GM21576 (cell line): ENCODE measurements around the gene MEP1B.

ENCODE experiments used
- ATAC-seq: cut with Tn5 transposase; IDR thresholded peaks from one replicate; pipeline ENCODE4 v1.9.1; 2021; ENCODE audit warnings: mild to moderate bottlenecking, moderate library complexity; ENCODE audit not compliant: unreplicated experiment

The MEP1B gene

DNA sequence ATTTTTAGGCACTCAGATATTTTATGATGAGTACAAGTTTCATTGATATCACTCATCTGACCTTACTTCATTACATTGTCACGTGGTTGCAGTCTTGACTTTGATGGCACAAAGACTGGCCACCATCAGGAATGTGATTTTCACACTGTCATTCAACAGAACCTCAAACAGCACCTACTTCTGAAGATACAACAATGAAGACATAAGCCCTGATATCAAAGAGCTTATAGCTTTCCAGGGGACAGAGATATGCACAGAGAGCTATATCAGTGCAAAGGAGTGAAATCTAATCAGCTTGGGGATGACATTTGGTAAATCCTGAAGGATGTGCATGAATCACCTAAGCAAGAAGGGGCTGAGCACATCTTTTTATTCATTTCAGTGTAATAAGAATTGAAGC, 72.3 kb downstream of the MEP1B start:
- no peak for ATAC-seq

DNA sequence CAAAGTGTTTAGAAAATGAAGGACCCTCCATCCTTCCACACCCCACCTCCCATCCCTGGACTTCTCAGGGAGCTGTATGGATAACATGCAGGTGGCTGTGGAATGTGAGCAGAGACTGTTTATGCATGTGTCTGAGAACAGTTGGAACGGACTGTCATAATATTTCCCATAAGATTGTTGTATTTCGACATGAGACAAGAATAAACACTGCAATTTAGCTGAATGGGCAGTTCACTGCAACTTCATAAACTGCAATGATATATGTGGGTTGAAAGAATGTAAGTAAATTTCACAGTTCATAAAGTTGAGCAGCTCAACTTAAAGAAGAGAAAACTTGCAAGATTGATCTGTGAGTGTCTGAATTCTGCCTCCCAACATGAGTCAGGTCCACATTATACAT, 74.6 kb downstream of the MEP1B start:
- no peak for ATAC-seq

DNA sequence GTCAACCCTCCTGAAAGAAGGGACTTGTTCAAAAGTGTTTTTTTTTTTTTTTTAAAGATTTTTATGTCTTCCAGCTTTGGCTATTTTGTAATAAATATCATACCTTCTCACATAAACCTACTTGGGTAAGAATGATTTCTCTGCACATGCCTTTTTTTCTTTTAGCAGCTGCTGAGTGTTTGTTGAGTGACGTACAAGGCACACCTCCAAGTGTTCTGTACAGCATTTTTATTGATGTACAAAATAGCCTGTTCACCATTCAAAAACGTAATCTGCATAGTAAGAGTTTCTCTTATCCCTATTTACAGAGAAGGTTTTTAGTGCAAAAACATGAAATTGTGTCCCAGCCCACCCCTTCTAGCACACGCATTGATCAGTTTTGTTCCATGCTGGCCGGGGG, 77.6 kb downstream of the MEP1B start:
- no peak for ATAC-seq
